ENCODE measurements around the gene CBX5. TPM values are rescaled to one million over a fixed set of nuclear protein-coding genes. Genes with fewer than 3 reads are reported as not detected.

The CBX5 gene
- total and polyA plus RNA-seq, 10 of the 15 experiments (the other 5 are each of a cell fraction or from before 2014, with no cell fraction given) = 46.7 to 138 (median 74.6) TPM

GRCh38 chr12:54311051-54311450 lies 31.1 kb upstream of the CBX5 start:
- no peak overlapping the region for H3K4me3 ChIP-seq
- RAD21 ChIA-PET (ENCODE audit: unreplicated experiment) = no interaction called here
- no peak overlapping the region for H2AFZ ChIP-seq (ENCODE audit: control insufficient read depth, low read depth, low read length)
- POLR2A ChIA-PET = interaction anchor here (0.7 kb wide), 1 partner anchor 14 kb away, joined by 9 read pairs; the partner anchor contains the start of gene COPZ1
- intact Hi-C loops (cut with micrococcal nuclease; ENCODE audit: unreplicated experiment) (no loop called here), in situ Hi-C loops (cut with MboI) (no loop called here)
- BruUV-seq (replicated peaks) = no TSS peak
- no peak overlapping the region for H3K27ac ChIP-seq (ENCODE audit: control insufficient read depth, insufficient read depth)
- ATAC-seq = no peak
- 0% methylated on average over 2 of the region's 2 CpGs for WGBS (ENCODE audit: insufficient coverage, insufficient replicate concordance, low lambda C conversion rate, missing lambda C conversion rate)
- SMC1A ChIA-PET (ENCODE audit: uncharacterized antibody, unreplicated experiment) = interaction anchor here (0.6 kb wide), 1 partner anchor 139 kb away, joined by 4 read pairs; no protein-coding TSS in a partner anchor
- H3K79me2 ChIP-seq (ENCODE audit: control insufficient read depth, insufficient read depth, low read length) = no peaks in the 10 kb centered on the region
- no peaks in the 10 kb centered on the region for H4K20me1 ChIP-seq (ENCODE audit: control insufficient read depth, insufficient read depth)
- no peaks in the 10 kb centered on the region for H3K4me1 ChIP-seq (ENCODE audit: control insufficient read depth, insufficient read depth, low read length)
- peaks cover 0 to 2% of the 10 kb centered on the region in 2 experiments; a peak in 2 of 4 replicates for H3K27me3 ChIP-seq (replicated peaks in 1 of 2; ENCODE audit: control insufficient read depth in 2 of 2, insufficient read depth in 2 of 2, low read length in 1 of 2)
- no peaks in the 10 kb centered on the region for H3K36me3 ChIP-seq (ENCODE audit: control insufficient read depth in 2 of 2, insufficient read depth in 2 of 2, low read length in 1 of 2)
- H3K9me3 ChIP-seq (replicated peaks; ENCODE audit: control insufficient read depth, insufficient read depth, low read length) = no peaks in the 10 kb centered on the region
- H3K4me2 ChIP-seq (ENCODE audit: control insufficient read depth, insufficient read depth) = no peak overlapping the region
- DNase-seq (ENCODE audit: low read depth, low spot score) = no peak
- FAIRE-seq = no peak
- CTCF ChIA-PET = interaction anchor here (0.9 to 2.1 kb wide), 4 partner anchors 13 to 59 kb away, joined by 3 to 8 read pairs (median 7); partner anchors contain the start of gene COPZ1
- no peak overlapping the region for H3K9ac ChIP-seq (ENCODE audit: control insufficient read depth, insufficient read depth, low read length)
- no peak for TF ChIP-seq IRF5 (IDR thresholded peaks at IDR 0.05; ENCODE audit: borderline replicate concordance)
- no peak for TF ChIP-seq CBFB (IDR thresholded peaks at IDR 0.05; ENCODE audit: low read depth)
- TF ChIP-seq CBX5 (IDR thresholded peaks at IDR 0.05; ENCODE audit: low read depth) = no peak
- TF ChIP-seq NR2F1 (conservative IDR thresholded peaks at IDR 0.05) = no peak
- no peak for TF ChIP-seq CEBPZ (IDR thresholded peaks at IDR 0.05; ENCODE audit: low read depth, low read length)
- no peak for TF ChIP-seq MYB (IDR thresholded peaks at IDR 0.05; ENCODE audit: borderline replicate concordance, low read depth, low read length)
- no peak for TF ChIP-seq CUX1 (IDR thresholded peaks at IDR 0.05; ENCODE audit: insufficient replicate concordance, low read depth, low read length)
- no peak for TF ChIP-seq CHD4 (IDR thresholded peaks at IDR 0.05)
- no peak for TF ChIP-seq ZNF592 (IDR thresholded peaks at IDR 0.05)
- no peak for TF ChIP-seq HDAC6 (IDR thresholded peaks at IDR 0.05; ENCODE audit: unreplicated experiment)

Measured in GM12878 (cell line).